Mesenchymal stem cell (in vitro differentiated cells and primary cell): ENCODE data around the gene TRIM77.
"Not testable (repeated sequence)": the region's sequence is repeated elsewhere in the genome, so short reads cannot be mapped to it uniquely, and the experiment has no call there.

Experiments
- DNase-seq: peaks from one replicate; pipeline ENCODE4 v3.0.0-alpha.2; 2013
- H2AFZ ChIP-seq: one replicate; pipeline ENCODE4 v1.6.1; 2013; ENCODE audit warnings: low read depth, mild to moderate bottlenecking, control low read depth, inconsistent platforms, low read length, moderate library complexity
- H2AK5ac ChIP-seq: 2 replicates; pipeline ENCODE4 v1.6.1; 2013; ENCODE audit warnings: low read length, moderate library complexity, mild to moderate bottlenecking, inconsistent platforms; ENCODE audit not compliant: severe bottlenecking
- H2BK120ac ChIP-seq: one replicate; pipeline ENCODE4 v1.6.1; 2013; ENCODE audit warnings: low read depth, mild to moderate bottlenecking, inconsistent platforms, low read length, moderate library complexity
- H2BK12ac ChIP-seq, 2 experiments: one replicate each; pipeline ENCODE4 v1.6.1; 2013; ENCODE audit warnings: inconsistent platforms in 2 of 2, low read length in 2 of 2, mild to moderate bottlenecking in 2 of 2, moderate library complexity in 2 of 2, control low read depth in 1 of 2
- H2BK15ac ChIP-seq: one replicate; pipeline ENCODE4 v1.6.1; 2013; ENCODE audit warnings: mild to moderate bottlenecking, low read depth, inconsistent platforms; ENCODE audit not compliant: poor library complexity, severe bottlenecking
- H2BK5ac ChIP-seq: 2 replicates; pipeline ENCODE4 v1.6.1; 2013; ENCODE audit warnings: low read depth, mild to moderate bottlenecking, low read length, control low read depth, inconsistent platforms; ENCODE audit not compliant: poor library complexity, severe bottlenecking
- H3K14ac ChIP-seq, 2 experiments: one replicate each; pipeline ENCODE4 v1.6.1; 2013; ENCODE audit warnings: inconsistent platforms in 2 of 2, low read length in 2 of 2, control low read depth in 1 of 2, mild to moderate bottlenecking in 1 of 2, moderate library complexity in 1 of 2
- H3K18ac ChIP-seq, 2 experiments: one replicate each; pipeline ENCODE4 v1.6.1; 2013; ENCODE audit warnings: inconsistent platforms in 2 of 2, low read length in 2 of 2, control low read depth in 1 of 2, low read depth in 1 of 2, mild to moderate bottlenecking in 1 of 2
- H3K23ac ChIP-seq, 2 experiments: one replicate each; pipeline ENCODE4 v1.6.1; 2013; ENCODE audit warnings: inconsistent platforms in 2 of 2, low read length in 2 of 2, mild to moderate bottlenecking in 2 of 2, moderate library complexity in 2 of 2, control low read depth in 1 of 2
- H3K27ac ChIP-seq: 2 replicates; pipeline ENCODE4 v1.5.1; 2013; ENCODE audit warnings: mild to moderate bottlenecking, moderate library complexity, low read length, control low read depth, inconsistent platforms; ENCODE audit not compliant: poor library complexity, severe bottlenecking
- H3K27me3 ChIP-seq, 2 experiments: 2 replicates each; pipeline versions ENCODE4 v1.6.1 to v1.7.0; 2013; ENCODE audit warnings: low read length in 2 of 2, mild to moderate bottlenecking in 2 of 2, moderate library complexity in 2 of 2, control low read depth in 1 of 2, inconsistent platforms in 1 of 2; ENCODE audit not compliant: control insufficient read depth in 1 of 2, insufficient read depth in 1 of 2
- H3K36me3 ChIP-seq, 2 experiments: 2 replicates each; pipeline versions ENCODE4 v1.6.1 to v1.7.0; 2013; ENCODE audit warnings: low read length in 2 of 2, control low read depth in 1 of 2, inconsistent platforms in 1 of 2, low read depth in 1 of 2, mild to moderate bottlenecking in 1 of 2; ENCODE audit not compliant: insufficient read depth in 2 of 2, control insufficient read depth in 1 of 2
- H3K4ac ChIP-seq, 2 experiments: one replicate each; pipeline ENCODE4 v1.6.1; 2013; ENCODE audit warnings: inconsistent platforms in 2 of 2, low read length in 2 of 2, mild to moderate bottlenecking in 2 of 2, moderate library complexity in 2 of 2, control low read depth in 1 of 2, low read depth in 1 of 2
- H3K4me1 ChIP-seq: 2 replicates; pipeline ENCODE4 v1.6.1; 2013; ENCODE audit warnings: low read depth, low read length, control low read depth; ENCODE audit not compliant: control insufficient read depth, insufficient read depth
- H3K4me2 ChIP-seq: 2 replicates; pipeline ENCODE4 v1.6.1; 2013; ENCODE audit warnings: low read length, mild to moderate bottlenecking, inconsistent platforms; ENCODE audit not compliant: poor library complexity, severe bottlenecking
- H3K4me3 ChIP-seq, 2 experiments: 2 replicates each; pipeline versions ENCODE4 v1.5.1 to v1.7.0; 2013; ENCODE audit warnings: low read length in 2 of 2, mild to moderate bottlenecking in 2 of 2, control low read depth in 1 of 2, low read depth in 1 of 2; ENCODE audit not compliant: insufficient read depth in 1 of 2
- H3K79me1 ChIP-seq: replicated peaks from 2 replicates; pipeline ENCODE4 v1.6.1; 2013; ENCODE audit warnings: mild to moderate bottlenecking, control low read depth, low read length, inconsistent platforms; ENCODE audit not compliant: poor library complexity, severe bottlenecking
- H3K9ac ChIP-seq: 2 replicates; pipeline ENCODE4 v1.7.0; 2013; ENCODE audit warnings: mild to moderate bottlenecking, low read length, moderate library complexity
- H3K9me3 ChIP-seq: 2 replicates; pipeline ENCODE4 v1.7.0; 2013; ENCODE audit warnings: mild to moderate bottlenecking, low read length; ENCODE audit not compliant: control insufficient read depth
- H4K8ac ChIP-seq: one replicate; pipeline ENCODE4 v1.6.1; 2013; ENCODE audit warnings: inconsistent platforms, mild to moderate bottlenecking, low read length, moderate library complexity
- H4K91ac ChIP-seq: one replicate; pipeline ENCODE4 v1.6.1; 2013; ENCODE audit warnings: mild to moderate bottlenecking, low read length, inconsistent platforms
- WGBS: methylation state at CpG from one replicate; pipeline ENCODE4 v1.1.7; 2013; ENCODE audit warnings: mixed read lengths; 5-methylcytosine and 5-hydroxymethylcytosine counted together

The TRIM77 gene

GRCh38 chr11:89675948-89676347 is 34.2 kb upstream of the TRIM77 start:
- H3K18ac ChIP-seq, H3K4me2 ChIP-seq, H3K27ac ChIP-seq, H3K27me3 ChIP-seq, H2BK5ac ChIP-seq, H3K4ac ChIP-seq, H2AFZ ChIP-seq, H3K9ac ChIP-seq, DNase-seq, H2BK120ac ChIP-seq, H3K23ac ChIP-seq, H4K91ac ChIP-seq, H3K9me3 ChIP-seq, H2BK12ac ChIP-seq, H3K36me3 ChIP-seq, H2BK15ac ChIP-seq, H3K4me3 ChIP-seq, H3K4me1 ChIP-seq, H3K79me1 ChIP-seq, H2AK5ac ChIP-seq, H3K14ac ChIP-seq, H4K8ac ChIP-seq: not testable (repeated sequence)
- 81% methylated on average over 3 of the region's 4 CpGs for WGBS

- not testable (repeated sequence) for H3K36me3 ChIP-seq, H3K27me3 ChIP-seq, H3K18ac ChIP-seq, H3K4me2 ChIP-seq, H3K4me1 ChIP-seq, H2BK5ac ChIP-seq, H2AFZ ChIP-seq, H2BK12ac ChIP-seq, H2AK5ac ChIP-seq, H3K9me3 ChIP-seq, H2BK120ac ChIP-seq, H3K4me3 ChIP-seq, H3K27ac ChIP-seq, H3K23ac ChIP-seq, H3K79me1 ChIP-seq, H4K8ac ChIP-seq, H3K9ac ChIP-seq, H2BK15ac ChIP-seq, H3K4ac ChIP-seq, DNase-seq, H3K14ac ChIP-seq, H4K91ac ChIP-seq
- 86% methylated on average over 2 of the region's 4 CpGs for WGBS
Measured at GRCh38 chr11:89707080-89707479, 3.0 kb upstream of the TRIM77 start.

- 82% methylated on average over 1 of the region's 2 CpGs for WGBS
- not testable (repeated sequence) for H3K9me3 ChIP-seq, H3K27ac ChIP-seq, H4K91ac ChIP-seq, H2BK120ac ChIP-seq, H2BK12ac ChIP-seq, H3K4me3 ChIP-seq, H2AFZ ChIP-seq, H3K9ac ChIP-seq, H3K18ac ChIP-seq, H3K4ac ChIP-seq, H3K27me3 ChIP-seq, H3K14ac ChIP-seq, H3K23ac ChIP-seq, H3K4me2 ChIP-seq, DNase-seq, H3K79me1 ChIP-seq, H2BK15ac ChIP-seq, H2BK5ac ChIP-seq, H4K8ac ChIP-seq, H3K4me1 ChIP-seq, H3K36me3 ChIP-seq, H2AK5ac ChIP-seq
Measured at GRCh38 chr11:89724866-89725498, 14.9 kb downstream of the TRIM77 start.

GRCh38 chr11:89730215-89730614 is 20.1 kb downstream of the TRIM77 start:
- not testable (repeated sequence) for H2BK15ac ChIP-seq, H3K4me3 ChIP-seq, H2AFZ ChIP-seq, H3K9ac ChIP-seq, H3K18ac ChIP-seq, DNase-seq, H4K91ac ChIP-seq, H3K79me1 ChIP-seq, H3K9me3 ChIP-seq, H3K14ac ChIP-seq, H3K4ac ChIP-seq, H4K8ac ChIP-seq, H2AK5ac ChIP-seq, H3K4me2 ChIP-seq, H2BK5ac ChIP-seq, H2BK12ac ChIP-seq, H3K23ac ChIP-seq, H2BK120ac ChIP-seq, H3K27me3 ChIP-seq, H3K4me1 ChIP-seq, H3K36me3 ChIP-seq, H3K27ac ChIP-seq
- WGBS, result 94% methylated on average over 23 of the region's 23 CpGs
